CD4-positive, alpha-beta T cell treated with Interleukin-6 at 100 ng/mL for 8 hours (primary cell): Measurements from ENCODE around the gene AP3B2.
A peak's percentile ranks its signal among the peaks of the same experiment; 100 is the strongest.
"Not testable (repeated sequence)": the region's sequence is repeated elsewhere in the genome, so short reads cannot be mapped to it uniquely, and the experiment has no call there.

ENCODE experiments used
- DNase-seq: peaks from one replicate; pipeline ENCODE4 v3.0.0-alpha.2; 2020; ENCODE audit warnings: mixed read lengths, low spot score

AP3B2 gene, protein sequence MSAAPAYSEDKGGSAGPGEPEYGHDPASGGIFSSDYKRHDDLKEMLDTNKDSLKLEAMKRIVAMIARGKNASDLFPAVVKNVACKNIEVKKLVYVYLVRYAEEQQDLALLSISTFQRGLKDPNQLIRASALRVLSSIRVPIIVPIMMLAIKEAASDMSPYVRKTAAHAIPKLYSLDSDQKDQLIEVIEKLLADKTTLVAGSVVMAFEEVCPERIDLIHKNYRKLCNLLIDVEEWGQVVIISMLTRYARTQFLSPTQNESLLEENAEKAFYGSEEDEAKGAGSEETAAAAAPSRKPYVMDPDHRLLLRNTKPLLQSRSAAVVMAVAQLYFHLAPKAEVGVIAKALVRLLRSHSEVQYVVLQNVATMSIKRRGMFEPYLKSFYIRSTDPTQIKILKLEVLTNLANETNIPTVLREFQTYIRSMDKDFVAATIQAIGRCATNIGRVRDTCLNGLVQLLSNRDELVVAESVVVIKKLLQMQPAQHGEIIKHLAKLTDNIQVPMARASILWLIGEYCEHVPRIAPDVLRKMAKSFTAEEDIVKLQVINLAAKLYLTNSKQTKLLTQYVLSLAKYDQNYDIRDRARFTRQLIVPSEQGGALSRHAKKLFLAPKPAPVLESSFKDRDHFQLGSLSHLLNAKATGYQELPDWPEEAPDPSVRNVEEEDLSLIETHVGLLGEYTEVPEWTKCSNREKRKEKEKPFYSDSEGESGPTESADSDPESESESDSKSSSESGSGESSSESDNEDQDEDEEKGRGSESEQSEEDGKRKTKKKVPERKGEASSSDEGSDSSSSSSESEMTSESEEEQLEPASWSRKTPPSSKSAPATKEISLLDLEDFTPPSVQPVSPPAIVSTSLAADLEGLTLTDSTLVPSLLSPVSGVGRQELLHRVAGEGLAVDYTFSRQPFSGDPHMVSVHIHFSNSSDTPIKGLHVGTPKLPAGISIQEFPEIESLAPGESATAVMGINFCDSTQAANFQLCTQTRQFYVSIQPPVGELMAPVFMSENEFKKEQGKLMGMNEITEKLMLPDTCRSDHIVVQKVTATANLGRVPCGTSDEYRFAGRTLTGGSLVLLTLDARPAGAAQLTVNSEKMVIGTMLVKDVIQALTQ

DNA sequence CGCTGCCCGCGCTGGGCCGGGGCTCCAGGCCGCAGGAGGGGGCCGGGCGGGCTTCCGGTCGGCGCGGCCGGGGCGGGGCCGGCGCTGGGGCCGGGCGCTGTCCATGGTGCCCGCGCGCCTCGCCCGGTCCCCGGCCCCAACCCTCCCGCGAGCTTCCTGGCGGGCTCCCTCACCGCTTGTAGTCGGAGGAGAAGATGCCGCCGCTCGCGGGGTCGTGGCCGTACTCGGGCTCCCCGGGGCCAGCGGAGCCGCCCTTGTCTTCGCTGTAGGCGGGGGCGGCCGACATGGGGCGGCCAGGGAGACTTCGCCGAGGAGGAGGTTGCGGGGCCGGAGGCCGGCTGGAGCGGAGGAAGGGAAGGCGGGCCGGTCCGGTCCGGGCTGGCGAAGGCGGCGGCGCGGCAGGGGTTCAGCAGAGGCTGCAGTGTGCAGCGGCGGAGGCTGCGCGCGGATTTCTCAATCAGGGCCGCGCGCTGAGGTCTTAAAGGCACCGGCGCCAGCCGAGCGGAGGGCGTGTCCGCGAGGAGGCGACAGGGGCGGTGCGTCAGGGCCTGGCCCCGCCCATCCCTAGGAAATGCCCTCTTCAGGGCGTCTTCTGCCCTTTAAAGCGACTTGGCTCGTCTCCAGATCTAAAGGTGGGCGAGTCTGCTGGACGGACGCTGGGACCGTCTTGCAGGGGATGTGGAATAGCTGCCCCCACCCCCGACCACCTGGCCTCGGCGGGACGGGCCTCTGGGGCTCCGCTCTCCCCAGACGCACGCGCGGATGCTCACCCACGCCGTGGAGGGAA lies at the start of gene AP3B2:
AP3B2 (minus strand) TSS at position 455 of the 787 bp plus-strand sequence; CDS start at position 286, 169 bp downstream.
- peak; percentile 52 for DNase-seq

DNA sequence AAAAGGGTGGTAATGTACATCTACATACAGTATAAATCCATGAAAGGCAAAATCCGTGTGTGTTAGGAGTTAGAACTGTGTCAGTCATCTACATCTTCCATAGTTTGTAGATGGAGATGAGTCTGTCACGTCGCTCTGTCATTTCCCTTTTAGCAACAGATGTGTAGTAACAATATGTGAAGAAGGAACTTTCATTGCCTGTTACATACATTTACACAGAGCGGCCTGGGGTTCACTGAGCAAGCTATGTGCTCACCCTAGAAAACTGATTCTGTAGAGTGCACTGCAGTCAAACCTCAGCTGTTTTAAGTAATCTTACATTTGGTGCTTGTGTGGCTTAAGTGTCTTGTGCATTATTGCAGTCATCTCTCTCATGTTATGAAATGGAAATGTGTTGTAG lies 41.6 kb upstream of the AP3B2 start:
- no peak for DNase-seq

DNA sequence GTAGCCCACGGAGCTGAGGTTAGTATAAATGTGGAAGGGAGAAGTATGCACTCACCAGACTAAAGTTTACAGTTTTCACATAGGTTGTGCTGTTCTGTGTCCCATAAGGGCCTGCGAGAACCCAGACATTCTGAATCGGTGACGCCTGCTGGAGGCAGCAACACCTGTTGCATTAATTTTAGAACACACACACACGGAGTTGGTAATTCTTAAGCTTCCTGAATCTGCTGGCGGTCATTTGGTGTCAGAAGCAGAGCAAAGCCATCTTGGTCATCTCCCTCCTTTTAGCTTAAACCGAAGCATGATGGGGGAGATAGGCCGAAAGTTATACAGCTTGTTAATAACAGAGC lies 41.1 kb upstream of the AP3B2 start:
- DNase-seq: no peak

DNA sequence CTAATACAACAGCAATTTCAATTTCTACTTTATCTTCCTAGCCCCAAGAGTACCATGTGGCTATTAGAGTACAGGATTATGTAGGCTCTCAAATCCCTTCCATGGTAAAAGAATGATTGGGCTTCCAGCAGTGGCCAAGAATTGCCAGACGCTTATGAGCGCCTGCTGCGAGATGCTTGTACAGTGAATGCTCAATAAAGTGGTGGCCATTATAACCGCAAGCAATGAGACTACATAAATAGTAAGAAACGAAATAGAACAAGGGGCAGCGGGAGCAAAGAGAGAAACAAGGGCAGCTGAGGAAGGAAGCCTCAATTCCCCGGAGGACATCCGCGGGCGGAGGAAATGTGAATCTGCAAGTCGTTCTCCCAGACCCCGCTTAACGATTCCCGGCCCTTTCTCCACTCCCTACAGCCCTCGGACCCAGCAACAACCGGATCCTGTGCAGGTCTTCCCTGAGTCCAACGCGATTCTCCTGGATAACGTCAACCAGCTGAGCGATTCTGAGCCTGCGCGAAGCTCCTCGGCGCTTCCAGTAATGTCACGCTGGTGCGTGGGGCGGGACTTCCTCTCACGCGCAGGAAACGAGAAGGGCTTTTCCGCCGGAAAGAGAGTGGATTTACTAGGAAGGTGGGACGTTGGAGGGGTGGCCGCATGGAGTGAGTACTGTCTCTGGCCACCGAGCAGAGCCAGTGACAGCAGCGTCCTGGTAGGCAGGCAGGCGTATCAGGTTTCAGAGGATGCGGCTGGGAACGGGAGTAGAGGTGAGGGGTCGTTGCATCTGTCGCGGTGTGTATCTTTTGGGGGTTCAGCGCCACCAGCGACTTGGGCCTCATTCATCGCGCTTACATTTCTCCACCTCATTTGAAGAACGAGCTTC lies 40.5 kb upstream of the AP3B2 start:
- DNase-seq: peak; percentile 77

DNA sequence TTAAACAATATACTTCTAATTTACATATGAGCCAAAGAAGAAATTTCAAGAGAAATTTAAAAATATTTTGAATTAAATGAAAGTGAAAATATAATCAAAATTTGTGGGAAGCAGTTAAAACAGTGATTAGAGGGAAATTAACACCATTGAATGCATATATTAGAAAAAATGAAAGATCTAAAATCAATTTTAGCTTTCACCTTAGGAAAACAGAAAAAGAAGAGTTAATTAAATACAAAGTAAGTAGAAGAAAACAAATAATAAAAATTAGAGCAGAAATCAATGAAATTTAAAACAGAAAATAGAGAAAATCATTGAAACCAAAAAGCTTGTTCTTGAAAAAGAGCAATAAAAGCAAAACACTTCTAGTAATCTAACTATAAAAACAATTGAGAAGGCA lies 38.6 kb upstream of the AP3B2 start:
- no peak for DNase-seq

DNA sequence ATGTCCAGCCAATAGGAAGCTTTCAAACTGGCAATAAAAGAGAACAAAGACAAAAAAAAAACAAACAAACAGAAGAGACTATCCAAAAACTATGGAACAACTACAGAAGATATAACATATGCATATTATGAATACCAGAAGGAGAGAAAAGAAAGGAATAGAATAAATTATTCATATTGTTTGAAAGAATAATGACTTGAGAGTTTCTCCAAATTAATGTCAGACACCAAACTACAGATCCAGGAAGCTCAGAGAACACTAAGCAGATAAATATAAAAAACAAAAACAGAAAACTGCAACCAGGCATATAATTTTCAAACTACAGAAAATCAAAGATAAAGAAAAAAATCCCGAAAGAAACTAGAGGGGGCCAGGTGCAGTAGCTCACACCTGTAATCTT lies 34.1 kb upstream of the AP3B2 start:
- DNase-seq: no peak

DNA sequence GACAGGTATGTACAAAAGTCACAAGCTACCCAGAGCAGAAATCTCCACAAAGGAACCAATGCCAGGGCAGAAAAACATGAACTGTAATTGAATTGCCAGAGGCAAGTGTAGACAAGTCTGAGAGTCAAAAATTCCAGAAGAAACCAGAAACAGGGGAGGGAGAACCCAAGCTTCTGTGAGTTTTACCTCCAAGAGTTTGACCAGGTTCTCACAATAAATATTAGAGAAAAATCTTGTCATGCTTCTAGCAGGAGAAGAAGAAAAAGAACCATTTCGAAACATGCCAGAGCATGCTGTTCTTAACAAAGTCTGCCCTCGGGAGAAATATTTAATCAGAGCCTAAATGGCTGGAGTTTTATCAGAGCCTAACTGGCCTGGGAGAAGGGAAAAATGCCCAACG lies 32.5 kb upstream of the AP3B2 start:
- DNase-seq: no peak

DNA sequence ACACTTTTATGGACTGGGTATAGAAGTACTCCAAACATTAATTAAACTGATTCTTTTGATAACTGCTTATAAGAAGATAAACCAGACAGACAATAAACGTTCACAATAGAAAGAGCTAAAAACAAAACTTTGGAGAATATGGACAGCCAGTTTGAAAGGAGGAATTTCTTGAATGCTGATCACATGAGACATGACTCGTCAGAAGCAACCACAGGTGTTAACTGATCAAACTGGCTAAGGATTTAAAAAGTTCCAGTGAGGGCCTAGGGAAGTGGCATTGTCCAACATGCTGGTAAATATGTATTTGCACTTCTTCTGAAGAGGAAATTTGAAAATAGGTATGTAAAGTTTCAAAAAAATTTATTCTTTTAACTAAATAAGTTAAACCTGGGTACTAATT lies 29.4 kb upstream of the AP3B2 start:
- DNase-seq: no peak

DNA sequence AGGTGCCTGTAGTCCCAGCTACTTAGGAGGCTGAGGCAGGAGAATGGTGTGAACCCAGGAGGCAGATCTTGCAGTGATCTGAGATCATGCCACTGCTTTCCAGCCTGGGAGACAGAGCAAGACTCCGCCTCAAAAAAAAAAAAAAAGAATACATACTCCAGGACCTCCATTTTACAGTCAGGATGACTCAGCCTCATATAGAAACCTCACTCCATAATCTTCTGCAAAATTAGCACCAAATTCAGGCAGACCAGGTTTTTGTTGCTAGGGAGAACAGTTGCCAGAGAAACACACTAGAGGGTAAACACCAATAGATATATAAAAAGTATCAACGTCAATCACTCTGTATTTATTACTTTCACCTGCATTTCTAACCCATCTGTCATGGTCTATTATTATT lies 28.3 kb upstream of the AP3B2 start:
- DNase-seq: no peak

DNA sequence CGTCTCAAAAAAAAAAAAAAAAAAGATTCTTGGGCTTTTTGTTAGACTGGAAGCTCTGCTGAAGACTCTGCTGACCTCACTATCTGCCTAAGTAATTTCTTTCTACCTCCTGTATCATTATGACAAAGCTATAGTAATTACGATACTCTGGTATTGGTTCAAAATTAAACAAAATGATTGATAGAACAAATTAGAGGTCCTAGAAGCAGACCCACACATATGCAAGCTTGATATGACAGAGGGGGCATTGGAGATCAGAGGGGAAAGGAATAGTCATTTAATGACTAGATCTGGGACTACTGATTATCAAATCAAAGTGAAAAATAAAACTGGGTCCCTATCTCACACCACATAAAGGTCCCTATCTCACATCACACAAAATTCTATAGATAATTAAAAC lies 21.9 kb upstream of the AP3B2 start:
- DNase-seq: no peak

DNA sequence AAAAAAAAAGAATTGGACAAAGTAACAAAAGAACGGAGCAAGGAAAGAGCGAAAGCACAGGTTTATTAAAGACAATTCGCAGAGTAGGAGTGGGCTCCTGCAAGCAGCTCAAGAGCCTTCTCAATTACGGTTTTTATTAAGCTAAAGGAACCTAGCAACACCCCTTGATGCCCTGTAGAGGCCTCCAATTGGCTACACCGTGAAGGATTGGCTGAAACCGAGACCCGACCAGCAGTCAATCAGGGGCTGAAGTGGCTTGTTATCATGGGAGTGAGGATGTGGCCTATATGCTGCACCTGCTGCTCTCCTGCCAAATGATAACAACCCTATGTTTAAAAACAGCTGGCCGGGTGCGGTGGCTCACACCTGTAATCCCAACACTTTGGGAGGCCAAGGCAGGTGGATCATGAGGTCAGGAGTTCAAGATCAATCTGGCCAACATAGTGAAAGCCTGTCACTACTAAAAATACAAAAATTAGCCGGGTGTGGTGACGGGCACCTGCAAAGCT lies 20.4 kb upstream of the AP3B2 start:
- DNase-seq: no peak

DNA sequence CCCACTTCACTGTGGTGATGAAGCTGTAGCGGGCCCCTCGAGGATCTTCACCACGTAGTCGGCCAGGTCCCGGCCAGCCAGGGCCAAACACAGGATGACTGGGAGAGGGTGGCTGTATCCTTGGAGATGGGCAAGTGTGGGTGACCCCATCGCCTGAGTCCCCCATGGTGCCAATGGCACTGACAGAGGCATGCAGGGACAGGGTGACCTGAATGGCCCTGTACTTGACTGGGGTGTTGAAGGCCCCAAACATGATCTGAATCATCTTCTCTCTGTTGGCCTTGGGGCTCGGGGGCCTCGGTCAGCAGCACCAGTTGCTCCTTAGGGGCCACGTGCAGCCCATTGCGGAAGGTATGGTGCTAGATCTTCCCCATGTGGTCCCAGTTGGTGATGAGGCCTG lies 17.1 kb upstream of the AP3B2 start:
- no peak for DNase-seq

DNA sequence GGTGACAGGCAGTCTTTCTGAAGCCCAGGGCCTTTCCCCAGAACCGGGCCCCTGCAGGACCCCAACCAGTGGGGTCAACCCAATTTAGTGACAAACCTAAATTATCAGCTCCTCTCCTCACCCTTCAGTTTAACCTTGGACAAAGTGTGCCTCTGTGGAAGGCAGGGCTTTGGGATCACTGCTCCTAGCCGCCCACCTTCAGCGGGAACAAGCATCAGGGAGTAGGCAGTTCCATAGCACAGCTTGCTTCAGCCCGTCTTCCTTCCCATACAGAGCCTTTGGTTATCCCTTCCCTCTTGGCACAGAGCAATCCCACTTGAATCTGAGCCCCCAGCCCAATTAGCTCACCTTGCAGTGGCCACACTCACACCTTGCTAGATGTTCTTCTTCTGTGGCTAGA lies 5.3 kb upstream of the AP3B2 start:
- DNase-seq: no peak

DNA sequence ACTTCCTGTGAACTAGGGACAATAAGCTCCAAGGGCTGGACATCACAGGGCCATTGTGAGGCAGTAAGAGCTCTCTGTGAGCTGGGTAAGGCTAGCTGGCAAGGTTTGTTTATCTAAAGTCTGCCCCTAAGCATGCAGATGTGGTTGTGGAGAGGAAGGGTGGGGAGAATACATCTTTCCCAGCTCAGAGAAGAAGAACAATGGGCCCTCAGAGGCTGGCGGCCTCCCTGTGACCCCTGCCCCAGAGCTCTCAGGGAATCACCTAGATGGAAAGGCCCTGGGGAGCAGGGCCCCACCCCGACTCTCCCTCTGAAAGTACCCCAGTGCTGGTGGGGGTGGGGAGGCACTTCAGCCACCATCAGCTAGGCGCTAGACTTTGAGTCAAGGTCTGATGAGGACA lies 4.3 kb upstream of the AP3B2 start:
- DNase-seq: no peak

DNA sequence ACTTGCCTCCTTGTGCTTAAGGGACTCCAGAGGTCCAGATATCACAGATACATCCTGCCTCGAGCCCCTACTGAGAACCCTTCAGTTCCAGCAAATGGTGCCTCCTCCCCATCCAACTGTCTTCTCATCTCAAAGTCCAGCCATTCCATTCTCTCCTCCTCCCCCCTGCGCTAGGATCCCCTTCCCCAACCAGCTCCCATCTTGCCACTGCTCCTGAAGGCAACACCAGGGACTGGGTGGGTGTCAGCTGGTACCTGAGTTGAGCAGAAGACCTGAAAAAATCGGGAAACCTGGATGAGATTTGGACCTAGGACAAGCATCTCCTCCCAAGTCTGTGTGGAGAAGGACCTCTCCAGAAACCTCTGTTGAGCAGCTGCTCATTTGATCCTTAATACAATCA lies 2.4 kb upstream of the AP3B2 start:
- no peak for DNase-seq

DNA sequence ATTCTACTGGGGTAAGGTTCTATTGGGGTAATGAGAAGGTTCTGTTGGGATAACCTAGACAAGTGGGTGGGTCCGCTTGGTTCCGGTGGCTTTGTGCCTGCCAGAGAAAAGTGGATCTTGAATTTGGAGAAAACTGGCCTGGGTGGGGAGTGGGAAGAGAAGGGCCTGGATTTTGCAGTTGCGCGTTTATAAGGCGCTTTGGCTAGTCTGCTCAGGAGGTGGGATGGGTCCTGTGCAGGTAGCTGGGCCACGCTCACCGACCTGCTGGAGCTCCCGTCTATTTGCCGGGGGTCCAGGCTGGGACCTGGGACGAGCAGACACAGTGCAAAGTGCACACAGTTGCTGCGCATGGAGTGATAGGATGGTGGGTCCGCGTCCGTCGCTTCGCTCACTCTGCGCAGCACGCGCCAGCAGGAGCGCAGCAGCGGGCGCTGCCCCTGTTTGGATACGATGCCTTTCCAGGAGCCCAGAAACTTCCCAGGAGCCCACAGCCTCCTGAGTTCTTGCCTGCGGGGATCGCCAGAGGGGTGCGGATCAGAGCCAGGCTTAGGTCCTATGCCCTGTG lies 1.3 kb upstream of the AP3B2 start:
- no peak for DNase-seq

DNA sequence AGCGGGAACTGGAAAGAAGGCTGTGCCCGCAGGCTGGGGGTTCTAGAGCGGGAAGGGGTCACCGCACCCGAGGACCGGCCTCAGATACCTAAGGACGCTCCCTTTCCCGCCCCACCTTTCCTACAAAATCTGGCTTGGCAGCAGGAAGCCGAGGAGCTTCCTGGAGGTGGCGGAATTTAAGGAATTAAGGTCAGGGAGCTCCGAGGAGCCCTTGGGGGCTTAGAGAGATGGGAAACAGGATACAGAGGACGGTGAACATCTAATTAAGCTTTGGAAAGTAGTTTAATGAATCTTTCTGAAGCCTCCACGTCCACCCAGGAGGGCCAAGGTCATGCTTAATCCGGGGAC lies 507 bp upstream of the AP3B2 start:
- DNase-seq: no peak

DNA sequence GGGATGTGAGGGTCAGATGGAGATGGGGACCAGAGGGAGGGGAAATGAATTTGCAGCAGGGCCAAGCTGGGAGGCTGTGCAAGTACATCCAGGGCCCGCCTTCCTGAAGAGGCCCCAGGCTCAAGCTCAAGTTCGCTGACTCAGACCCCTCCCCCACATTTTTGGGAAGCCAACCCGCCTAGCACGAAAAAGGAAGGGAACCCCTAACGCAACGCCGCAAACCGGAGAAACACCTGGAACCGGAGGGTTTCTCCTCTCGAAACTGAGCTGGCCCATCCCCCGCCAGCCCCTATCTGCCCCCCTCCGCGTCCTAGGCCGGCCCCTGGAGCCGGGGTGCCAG lies 624 bp downstream of the AP3B2 start:
- no peak for DNase-seq

DNA sequence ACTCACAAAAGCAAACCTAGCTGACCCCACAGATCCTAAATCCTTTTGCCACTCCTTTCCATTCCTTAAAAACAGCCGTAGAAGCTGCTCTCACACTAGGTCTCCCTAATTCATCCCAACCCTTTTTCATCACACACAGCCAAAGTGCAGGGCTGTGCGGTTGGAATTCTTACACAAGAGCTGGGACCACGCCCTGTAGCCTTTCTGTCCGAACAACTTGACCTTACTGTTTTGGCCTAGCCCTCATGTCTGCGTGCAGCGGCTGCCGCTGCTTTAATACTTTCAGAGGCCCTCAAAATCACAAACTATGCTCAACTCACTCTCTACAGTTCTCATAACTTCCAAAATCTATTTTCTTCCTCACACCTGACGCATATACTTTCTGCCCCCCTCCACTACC lies 3.8 kb downstream of the AP3B2 start:
- DNase-seq: not testable (repeated sequence)

DNA sequence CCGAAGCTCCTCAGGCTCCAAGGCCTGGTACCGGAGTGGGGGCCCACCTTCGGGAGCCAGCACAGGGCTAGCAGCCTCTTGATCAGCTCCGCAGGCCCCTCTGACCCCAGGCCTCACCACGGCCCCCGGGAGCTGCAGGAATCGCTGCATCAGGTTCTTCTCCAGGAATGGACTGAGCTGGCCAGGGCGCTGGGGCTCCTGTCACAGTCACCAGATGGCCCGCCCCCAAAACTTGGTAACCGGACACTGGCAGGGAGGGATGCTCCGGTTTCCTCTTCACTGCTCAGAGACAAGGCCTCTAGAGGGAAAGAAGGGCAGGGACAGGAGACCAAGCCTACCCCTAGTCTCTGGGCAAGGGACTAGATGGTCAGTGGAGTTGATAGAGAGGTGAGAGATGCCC lies 9.9 kb downstream of the AP3B2 start:
- DNase-seq: no peak
